Measurements from ENCODE around the gene GTF2IRD1.
"Not testable (repeated sequence)": the region's sequence is repeated elsewhere in the genome, so short reads cannot be mapped to it uniquely, and the experiment has no call there.

GTF2IRD1 gene

DNA sequence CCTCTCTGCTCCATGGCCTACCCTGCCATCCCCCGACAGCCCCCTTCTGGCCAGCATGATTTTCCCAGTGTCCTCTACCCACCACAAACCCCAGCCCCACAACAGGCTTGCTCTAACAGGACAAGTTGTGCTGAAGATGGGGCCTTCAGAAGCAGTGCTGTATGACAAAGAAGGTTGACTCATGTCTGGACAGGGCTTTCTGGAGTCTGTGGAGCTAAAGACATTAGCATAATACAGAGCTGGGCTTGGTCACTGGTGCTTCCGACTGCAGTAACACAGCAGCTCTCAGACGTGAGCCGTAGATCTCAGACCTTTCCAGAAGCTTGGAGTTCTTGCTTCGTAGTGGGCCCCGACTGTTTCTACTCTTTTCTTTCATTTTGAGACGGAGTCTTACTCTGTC lies 100.5 kb downstream of the GTF2IRD1 start:
- Histone ChIP-seq H3K4me2 (ENCODE audit: low read length) (no peak overlapping the region), H3K4me3 (ENCODE audit: low read length) (no peak overlapping the region), H3K27ac (ENCODE audit: low read depth, low read length) (no peak overlapping the region), H4K20me1 (ENCODE audit: control insufficient read depth, insufficient read depth, low read depth, low read length) (no peaks in the 10 kb centered on the region), H3F3A (ENCODE audit: control insufficient read depth, insufficient read depth) (peaks cover 9% of the 10 kb centered on the region), H3K79me2 (ENCODE audit: control insufficient read depth, low read length) (no peaks in the 10 kb centered on the region), H3K9me2 (replicated peaks; ENCODE audit: control insufficient read depth, low read length) (no peaks in the 10 kb centered on the region), H3K9me3 (ENCODE audit: control insufficient read depth, insufficient read depth, low read length) (no peaks in the 10 kb centered on the region), H3K27me3 (ENCODE audit: control insufficient read depth, low read length) (no peaks in the 10 kb centered on the region), H3K36me3 (ENCODE audit: control insufficient read depth, low read length) (peaks cover 40% of the 10 kb centered on the region), H3K4me1 (ENCODE audit: control insufficient read depth, low read length) (peaks cover 11% of the 10 kb centered on the region)
- TF ChIP-seq, protein P1, sequence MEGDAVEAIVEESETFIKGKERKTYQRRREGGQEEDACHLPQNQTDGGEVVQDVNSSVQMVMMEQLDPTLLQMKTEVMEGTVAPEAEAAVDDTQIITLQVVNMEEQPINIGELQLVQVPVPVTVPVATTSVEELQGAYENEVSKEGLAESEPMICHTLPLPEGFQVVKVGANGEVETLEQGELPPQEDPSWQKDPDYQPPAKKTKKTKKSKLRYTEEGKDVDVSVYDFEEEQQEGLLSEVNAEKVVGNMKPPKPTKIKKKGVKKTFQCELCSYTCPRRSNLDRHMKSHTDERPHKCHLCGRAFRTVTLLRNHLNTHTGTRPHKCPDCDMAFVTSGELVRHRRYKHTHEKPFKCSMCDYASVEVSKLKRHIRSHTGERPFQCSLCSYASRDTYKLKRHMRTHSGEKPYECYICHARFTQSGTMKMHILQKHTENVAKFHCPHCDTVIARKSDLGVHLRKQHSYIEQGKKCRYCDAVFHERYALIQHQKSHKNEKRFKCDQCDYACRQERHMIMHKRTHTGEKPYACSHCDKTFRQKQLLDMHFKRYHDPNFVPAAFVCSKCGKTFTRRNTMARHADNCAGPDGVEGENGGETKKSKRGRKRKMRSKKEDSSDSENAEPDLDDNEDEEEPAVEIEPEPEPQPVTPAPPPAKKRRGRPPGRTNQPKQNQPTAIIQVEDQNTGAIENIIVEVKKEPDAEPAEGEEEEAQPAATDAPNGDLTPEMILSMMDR (IDR thresholded peaks at IDR 0.05; ENCODE audit: low read depth, low read length, poor library complexity, severe bottlenecking): no peak
- no peak for TF ChIP-seq EZH2phosphoT487 (IDR thresholded peaks at IDR 0.05; ENCODE audit: borderline replicate concordance, low read length)

DNA sequence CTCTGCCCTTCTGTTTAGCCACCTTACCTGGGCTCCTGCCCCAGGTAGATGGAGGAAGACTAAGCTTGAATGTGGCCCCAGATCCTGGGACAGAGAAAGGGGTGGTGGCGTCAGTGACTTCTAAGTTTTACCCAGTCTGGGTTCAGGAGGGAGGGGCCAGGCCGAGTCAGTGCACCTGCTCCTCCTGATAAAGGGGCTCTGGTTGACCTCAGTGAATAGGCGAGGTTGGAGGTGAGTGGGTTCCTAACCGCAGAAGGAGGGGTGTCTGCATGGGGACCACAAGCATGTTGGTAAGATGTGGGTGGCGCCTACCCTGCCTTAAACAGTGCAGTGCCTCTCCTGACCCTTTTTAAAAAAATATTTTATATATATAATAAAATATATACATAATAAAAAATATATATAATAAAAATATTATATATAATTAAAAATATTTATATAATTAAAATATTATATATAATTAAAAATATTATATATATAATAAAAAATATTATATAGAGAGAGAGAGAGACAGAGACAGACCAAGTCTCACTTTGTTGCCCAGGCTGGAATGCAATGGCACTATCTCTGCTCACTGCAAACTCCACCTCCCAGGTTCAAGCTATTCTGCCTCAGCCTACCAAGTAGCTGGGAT lies 106.5 kb downstream of the GTF2IRD1 start:
- Histone ChIP-seq H3F3A (ENCODE audit: control insufficient read depth, insufficient read depth) (no peaks in the 10 kb centered on the region), H3K27ac (ENCODE audit: low read depth, low read length) (no peak overlapping the region), H4K20me1 (ENCODE audit: control insufficient read depth, insufficient read depth, low read depth, low read length) (no peaks in the 10 kb centered on the region), H3K4me1 (ENCODE audit: control insufficient read depth, low read length) (no peaks in the 10 kb centered on the region), H3K9me2 (replicated peaks; ENCODE audit: control insufficient read depth, low read length) (no peaks in the 10 kb centered on the region), H3K9me3 (ENCODE audit: control insufficient read depth, insufficient read depth, low read length) (no peaks in the 10 kb centered on the region), H3K27me3 (ENCODE audit: control insufficient read depth, low read length) (no peaks in the 10 kb centered on the region), H3K4me3 (ENCODE audit: low read length) (no peak overlapping the region), H3K36me3 (ENCODE audit: control insufficient read depth, low read length) (peaks cover 36% of the 10 kb centered on the region), H3K79me2 (ENCODE audit: control insufficient read depth, low read length) (no peaks in the 10 kb centered on the region), H3K4me2 (ENCODE audit: low read length) (no peak overlapping the region)
- TF ChIP-seq, protein P1 (IDR thresholded peaks at IDR 0.05; ENCODE audit: low read depth, low read length, poor library complexity, severe bottlenecking): no peak
- TF ChIP-seq EZH2phosphoT487 (IDR thresholded peaks at IDR 0.05; ENCODE audit: borderline replicate concordance, low read length): no peak

DNA sequence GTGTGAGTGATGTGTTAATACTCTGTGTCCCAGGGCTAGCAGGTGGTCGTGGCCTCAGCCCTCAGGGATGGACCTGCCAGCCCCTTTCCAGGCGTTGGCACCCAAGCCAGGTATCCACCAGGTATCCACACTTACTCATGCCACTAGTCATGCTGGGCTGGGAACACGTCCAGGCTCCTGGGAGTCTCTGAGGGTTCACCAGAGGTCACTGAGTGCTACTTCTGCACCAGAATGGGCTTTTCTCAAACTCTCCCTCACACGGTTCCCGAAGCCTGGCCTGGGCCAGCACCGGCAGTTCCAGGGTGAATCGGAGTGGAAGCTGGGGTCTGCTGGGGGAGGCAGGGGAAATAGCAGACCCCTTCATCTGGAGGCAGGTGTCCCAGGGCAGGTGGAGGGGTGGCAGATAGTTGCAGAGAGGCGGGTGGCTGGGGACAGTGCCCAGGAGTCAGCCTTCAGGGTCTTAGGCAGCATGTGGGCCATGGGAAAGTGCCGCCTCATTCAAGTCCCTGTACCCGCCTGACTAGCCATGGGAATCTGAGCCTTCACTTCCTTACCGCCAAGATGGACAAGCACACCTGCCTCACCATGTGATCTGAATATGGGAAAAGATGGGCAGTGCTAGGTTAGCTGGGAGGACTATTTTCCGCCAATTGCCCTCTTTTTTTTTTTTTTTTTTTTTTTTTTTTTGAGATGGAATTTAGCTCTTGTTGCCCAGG lies 108.3 kb downstream of the GTF2IRD1 start:
- Histone ChIP-seq H3K27ac (ENCODE audit: low read depth, low read length) (no peak overlapping the region), H3K4me2 (ENCODE audit: low read length) (no peak overlapping the region), H3K9me3 (ENCODE audit: control insufficient read depth, insufficient read depth, low read length) (no peaks in the 10 kb centered on the region), H3F3A (ENCODE audit: control insufficient read depth, insufficient read depth) (peaks cover 7% of the 10 kb centered on the region; the same call in 1 of the 2 replicates), H3K9me2 (replicated peaks; ENCODE audit: control insufficient read depth, low read length) (no peaks in the 10 kb centered on the region), H3K36me3 (ENCODE audit: control insufficient read depth, low read length) (peaks cover 28% of the 10 kb centered on the region), H3K27me3 (ENCODE audit: control insufficient read depth, low read length) (no peaks in the 10 kb centered on the region), H3K4me3 (ENCODE audit: low read length) (no peak overlapping the region), H3K4me1 (ENCODE audit: control insufficient read depth, low read length) (no peaks in the 10 kb centered on the region), H4K20me1 (ENCODE audit: control insufficient read depth, insufficient read depth, low read depth, low read length) (no peaks in the 10 kb centered on the region), H3K79me2 (ENCODE audit: control insufficient read depth, low read length) (no peaks in the 10 kb centered on the region)
- TF ChIP-seq, protein P1 (IDR thresholded peaks at IDR 0.05; ENCODE audit: low read depth, low read length, poor library complexity, severe bottlenecking): no peak
- TF ChIP-seq EZH2phosphoT487 (IDR thresholded peaks at IDR 0.05; ENCODE audit: borderline replicate concordance, low read length): no peak

DNA sequence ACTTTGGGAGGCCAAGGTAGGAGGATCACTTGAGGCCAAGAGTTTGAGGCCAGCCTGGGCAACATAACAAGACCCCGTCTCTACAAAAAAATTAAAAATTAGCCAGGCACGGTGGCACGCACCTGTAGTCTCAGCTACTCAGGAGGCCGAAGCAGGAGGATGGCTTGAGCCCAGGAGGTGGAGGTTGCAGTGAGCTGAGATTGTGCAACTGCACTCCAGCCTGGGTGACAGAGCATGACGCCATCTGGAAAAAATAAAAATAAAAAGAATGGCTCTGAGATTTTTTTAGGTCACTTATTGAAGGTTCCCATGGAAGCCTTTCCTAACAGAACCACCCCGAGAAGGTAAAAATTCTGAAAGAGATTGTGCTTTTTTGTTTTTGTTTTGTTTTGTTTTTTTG lies 109.9 kb downstream of the GTF2IRD1 start:
- not testable (repeated sequence) for H3F3A ChIP-seq (ENCODE audit: control insufficient read depth, insufficient read depth); H3K27me3 ChIP-seq (ENCODE audit: control insufficient read depth, low read length); H3K27ac ChIP-seq (ENCODE audit: low read depth, low read length); H3K4me2 ChIP-seq (ENCODE audit: low read length); H3K9me2 ChIP-seq (replicated peaks; ENCODE audit: control insufficient read depth, low read length); H3K9me3 ChIP-seq (ENCODE audit: control insufficient read depth, insufficient read depth, low read length); H3K4me3 ChIP-seq (ENCODE audit: low read length); H3K79me2 ChIP-seq (ENCODE audit: control insufficient read depth, low read length); H4K20me1 ChIP-seq (ENCODE audit: control insufficient read depth, insufficient read depth, low read depth, low read length)
- Histone ChIP-seq H3K36me3 (ENCODE audit: control insufficient read depth, low read length) (peaks cover 17% of the 10 kb centered on the region), H3K4me1 (ENCODE audit: control insufficient read depth, low read length) (peaks cover 13% of the 10 kb centered on the region)

Measured in DOHH2 (cell line).